RWPE2 (cell line): Measurements from ENCODE around the gene TMEM18.
A peak's percentile ranks its signal among the peaks of the same experiment; 100 is the strongest.

Source experiments
- ATAC-seq: fragments of 200-7000 bp; cut with Tn5 transposase; 3 replicates; pipeline ENCODE4 v1.9.1; 2021; ENCODE audit warnings: low read depth
- DNase-seq: peaks from one replicate; pipeline ENCODE4 v3.0.0-alpha.2; 2020; ENCODE audit warnings: low spot score
- H3K27ac ChIP-seq: fragments of 450-650 bp; 2 replicates; pipeline ENCODE4 v1.5.1; 2017; ENCODE audit warnings: mild to moderate bottlenecking; ENCODE audit not compliant: poor library complexity, severe bottlenecking
- H3K27me3 ChIP-seq: fragments of 250-450 bp; sonication (Bioruptor Pico); 2 replicates; pipeline ENCODE4 v1.5.1; 2021; ENCODE audit warnings: mild to moderate bottlenecking, moderate library complexity; ENCODE audit not compliant: insufficient read depth, poor library complexity, severe bottlenecking
- H3K36me3 ChIP-seq: fragments of 250-450 bp; sonication (Bioruptor Pico); 2 replicates; pipeline ENCODE4 v1.5.1; 2020; ENCODE audit warnings: low read depth, mild to moderate bottlenecking, moderate library complexity
- H3K4me1 ChIP-seq: fragments of 250-450 bp; sonication (Bioruptor Pico); 2 replicates; pipeline ENCODE4 v1.5.1; 2021; ENCODE audit warnings: mild to moderate bottlenecking, moderate library complexity; ENCODE audit not compliant: insufficient read depth, poor library complexity, severe bottlenecking
- H3K4me3 ChIP-seq: fragments of 250-450 bp; sonication (Bioruptor Pico); 2 replicates; pipeline ENCODE4 v1.5.1; 2021; ENCODE audit warnings: mild to moderate bottlenecking, moderate library complexity; ENCODE audit not compliant: severe bottlenecking
- H3K9me3 ChIP-seq: fragments of 250-450 bp; sonication (Bioruptor Pico); 2 replicates; pipeline ENCODE4 v1.5.1; 2021; ENCODE audit warnings: mild to moderate bottlenecking, moderate library complexity; ENCODE audit not compliant: severe bottlenecking
- CTCF ChIP-seq: fragments of 450-650 bp; IDR thresholded peaks from one replicate; pipeline ENCODE4 v1.5.1; 2017; ENCODE audit warnings: mild to moderate bottlenecking, moderate library complexity; ENCODE audit not compliant: poor library complexity, severe bottlenecking

TMEM18 gene

GRCh38 chr2:676647-677055 is 555 bp downstream of the TMEM18 start:
- Histone ChIP-seq H3K36me3 (0 out of 2 replicates have a peak, but pooled peaks cover 5% of the 10 kb centered on the region), H3K4me3 (peak overlapping the region; percentile 39), H3K27me3 (no peaks in the 10 kb centered on the region), H3K27ac (peak overlapping the region; percentile 85), H3K4me1 (peaks cover 15% of the 10 kb centered on the region), H3K9me3 (no peaks in the 10 kb centered on the region)
- DNase-seq: peak; percentile 98
- no peak for TF ChIP-seq CTCF
- peak; percentile 78 for ATAC-seq

DNA sequence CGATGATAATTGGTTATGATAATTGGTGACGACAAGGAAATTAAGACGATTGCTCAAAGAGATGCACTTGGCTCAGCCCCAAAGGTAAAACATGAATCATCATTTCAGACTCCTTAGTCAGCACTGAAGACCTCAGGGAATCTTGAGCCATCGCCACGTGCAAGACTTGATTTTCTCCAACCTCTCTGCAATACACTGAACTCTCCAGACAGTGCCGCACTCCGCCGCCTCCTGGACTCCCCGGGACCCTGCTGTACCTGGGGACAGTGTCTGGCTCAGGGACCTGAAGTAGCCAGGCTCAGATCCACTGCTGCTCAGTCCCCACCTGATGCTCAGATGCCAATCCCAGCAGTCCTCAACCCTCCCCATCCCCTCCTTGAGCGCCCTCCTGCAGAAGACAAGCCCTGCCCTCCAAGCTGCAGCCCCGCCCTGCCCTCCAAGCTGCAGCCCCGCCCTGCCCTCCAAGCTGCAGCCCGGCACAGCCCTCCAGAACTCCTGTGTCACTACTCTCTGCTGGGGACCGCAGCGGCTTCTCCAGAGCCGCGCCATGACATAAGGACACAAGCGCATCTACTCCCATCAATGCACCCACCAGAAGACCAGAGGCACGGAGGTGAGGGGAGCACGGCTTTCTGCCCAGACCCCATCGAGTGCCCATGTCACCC is 1.1 kb downstream of the TMEM18 start:
- Histone ChIP-seq H3K4me1 (peaks cover 15% of the 10 kb centered on the region), H3K4me3 (peak overlapping the region; percentile 39), H3K36me3 (0 out of 2 replicates have a peak, but pooled peaks cover 5% of the 10 kb centered on the region), H3K27ac (peak overlapping the region; percentile 85), H3K9me3 (no peaks in the 10 kb centered on the region), H3K27me3 (no peaks in the 10 kb centered on the region)
- peak; percentile 45 for TF ChIP-seq CTCF
- ATAC-seq (peak; percentile 61), DNase-seq (no peak)

- H3K36me3 ChIP-seq: 0 out of 2 replicates have a peak, but pooled peaks cover 5% of the 10 kb centered on the region
- H3K27me3 ChIP-seq: no peaks in the 10 kb centered on the region
- peak overlapping the region; percentile 39 for H3K4me3 ChIP-seq
- H3K4me1 ChIP-seq: peaks cover 15% of the 10 kb centered on the region
- TF ChIP-seq CTCF: no peak
- no peaks in the 10 kb centered on the region for H3K9me3 ChIP-seq
- DNase-seq (no peak), ATAC-seq (no peak)
- peak overlapping the region; percentile 85 for H3K27ac ChIP-seq
Observed at GRCh38 chr2:675460-675859, 1.7 kb downstream of the TMEM18 start.

DNA sequence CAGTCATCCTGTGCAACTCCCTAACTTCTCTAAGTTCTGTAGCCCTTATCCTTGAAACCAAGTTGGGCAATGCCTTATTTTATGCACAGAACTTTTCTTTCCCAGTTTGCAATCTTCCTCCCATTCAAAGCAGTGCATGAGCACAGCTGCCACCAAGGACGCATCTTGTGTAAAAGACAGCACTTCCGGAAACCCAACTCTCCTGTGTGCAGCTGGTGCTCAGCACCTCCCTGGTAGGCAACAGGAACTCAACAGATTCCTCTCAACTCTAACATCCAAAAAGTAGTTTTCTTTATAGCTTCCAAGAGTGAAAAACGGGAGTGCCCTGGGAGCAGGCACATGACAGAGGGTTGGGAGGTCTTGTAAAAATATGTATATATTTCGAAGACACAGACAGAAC is 2.2 kb downstream of the TMEM18 start:
- H3K36me3 ChIP-seq: peaks cover 6% of the 10 kb centered on the region; the same call in 1 of the 2 replicates
- no peak overlapping the region for H3K4me3 ChIP-seq
- peak overlapping the region; percentile 85 for H3K27ac ChIP-seq
- no peaks in the 10 kb centered on the region for H3K27me3 ChIP-seq
- H3K4me1 ChIP-seq: peaks cover 15% of the 10 kb centered on the region
- no peak for TF ChIP-seq CTCF
- DNase-seq: no peak
- no peak for ATAC-seq
- H3K9me3 ChIP-seq: no peaks in the 10 kb centered on the region

DNA sequence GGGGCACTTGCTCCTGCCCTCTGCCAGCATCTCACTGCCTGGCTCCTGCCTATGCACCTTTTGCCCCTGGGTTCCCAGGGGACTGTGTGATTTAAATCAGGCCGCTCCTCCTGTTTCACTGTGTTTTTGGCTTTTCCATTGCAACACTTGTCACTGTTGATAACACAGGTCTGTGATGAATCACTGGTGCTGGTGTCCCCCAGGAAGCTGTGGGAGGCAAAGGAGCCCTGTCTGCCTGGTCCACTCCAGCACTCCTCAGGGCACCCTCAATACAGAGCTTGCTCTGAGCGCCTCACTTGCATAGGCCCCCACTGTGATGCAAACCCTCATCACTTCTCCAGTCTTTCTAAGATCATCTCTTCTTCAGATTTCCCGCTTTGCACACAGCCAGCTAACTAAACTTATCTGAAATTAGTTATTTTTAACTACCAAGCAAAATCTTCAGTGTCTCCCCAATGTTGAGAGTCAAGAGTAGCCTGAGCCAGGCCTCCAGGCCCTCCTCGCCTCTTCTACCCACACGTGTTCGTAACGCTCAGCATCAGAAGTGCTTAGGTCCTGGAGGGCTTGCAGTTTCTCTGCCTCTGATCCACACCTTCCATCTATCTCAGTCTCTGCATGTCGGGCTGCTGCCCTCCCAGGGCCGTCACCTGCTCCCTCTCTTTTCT is 2.8 kb downstream of the TMEM18 start:
- no peak for ATAC-seq
- peak overlapping the region; percentile 53 for H3K27ac ChIP-seq
- H3K4me1 ChIP-seq: peaks cover 15% of the 10 kb centered on the region
- peaks cover 12% of the 10 kb centered on the region for H3K36me3 ChIP-seq
- DNase-seq: no peak
- no peak overlapping the region for H3K4me3 ChIP-seq
- no peaks in the 10 kb centered on the region for H3K27me3 ChIP-seq
- TF ChIP-seq CTCF: no peak
- no peaks in the 10 kb centered on the region for H3K9me3 ChIP-seq
